Sigmoid colon (tissue), 4 donors: ENCODE results near the gene SPRR5.

Source experiments
- POLR2A ChIP-seq, 2 donors: fragments of 450-650 bp; IDR thresholded peaks; one replicate each; pipeline ENCODE4 v1.6.1; 2016; ENCODE audit warnings: antibody characterized with exemption in 2 of 2, mild to moderate bottlenecking in 2 of 2, moderate library complexity in 2 of 2
- POLR2AphosphoS5 ChIP-seq, 4 donors: sonication (generic); formaldehyde crosslinking; IDR thresholded peaks; one replicate each; pipeline ENCODE4 v1.6.1; 2017; ENCODE audit warnings: antibody characterized with exemption in 4 of 4
- TF ChIP-seq, protein P1 (sequence below), 4 experiments: fragments of 450-650 bp in 3 of 4; fragments of 200-600 bp in 1 of 4; IDR thresholded peaks; one replicate each; pipeline ENCODE4 v1.5.1; 2016 to 2019; ENCODE audit warnings: antibody characterized with exemption in 4 of 4, mild to moderate bottlenecking in 3 of 4, moderate library complexity in 2 of 4

DNA sequence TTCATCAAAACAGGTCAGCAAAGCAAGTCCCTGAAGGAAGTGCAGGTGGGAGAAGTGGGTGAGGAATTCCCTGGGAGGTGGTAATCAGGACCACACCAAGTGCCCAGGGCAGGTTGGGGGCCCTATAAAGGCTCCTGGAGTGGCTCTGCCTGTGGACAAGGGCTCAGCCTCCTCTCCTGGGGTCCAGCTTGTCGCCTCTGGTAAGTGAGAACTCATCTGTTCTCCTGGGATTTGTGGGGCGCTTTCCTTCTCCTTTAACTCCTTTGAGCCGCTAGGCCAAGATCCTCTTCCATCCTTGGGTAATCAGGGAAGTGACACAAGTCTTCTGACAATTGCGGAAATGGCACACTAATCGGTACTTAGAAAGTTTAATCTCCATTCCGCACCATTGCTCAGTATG, 23.5 kb downstream of the SPRR5 start, which contains the start of gene SPRR4:
- TF ChIP-seq, protein P1, sequence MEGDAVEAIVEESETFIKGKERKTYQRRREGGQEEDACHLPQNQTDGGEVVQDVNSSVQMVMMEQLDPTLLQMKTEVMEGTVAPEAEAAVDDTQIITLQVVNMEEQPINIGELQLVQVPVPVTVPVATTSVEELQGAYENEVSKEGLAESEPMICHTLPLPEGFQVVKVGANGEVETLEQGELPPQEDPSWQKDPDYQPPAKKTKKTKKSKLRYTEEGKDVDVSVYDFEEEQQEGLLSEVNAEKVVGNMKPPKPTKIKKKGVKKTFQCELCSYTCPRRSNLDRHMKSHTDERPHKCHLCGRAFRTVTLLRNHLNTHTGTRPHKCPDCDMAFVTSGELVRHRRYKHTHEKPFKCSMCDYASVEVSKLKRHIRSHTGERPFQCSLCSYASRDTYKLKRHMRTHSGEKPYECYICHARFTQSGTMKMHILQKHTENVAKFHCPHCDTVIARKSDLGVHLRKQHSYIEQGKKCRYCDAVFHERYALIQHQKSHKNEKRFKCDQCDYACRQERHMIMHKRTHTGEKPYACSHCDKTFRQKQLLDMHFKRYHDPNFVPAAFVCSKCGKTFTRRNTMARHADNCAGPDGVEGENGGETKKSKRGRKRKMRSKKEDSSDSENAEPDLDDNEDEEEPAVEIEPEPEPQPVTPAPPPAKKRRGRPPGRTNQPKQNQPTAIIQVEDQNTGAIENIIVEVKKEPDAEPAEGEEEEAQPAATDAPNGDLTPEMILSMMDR (IDR thresholded peaks at IDR 0.05): no peak
- TF ChIP-seq POLR2AphosphoS5 (IDR thresholded peaks at IDR 0.05) (no peak), POLR2A (IDR thresholded peaks at IDR 0.05) (no peak)
